ENCODE results near the gene CELF1.
"Not testable (repeated sequence)": the region's sequence is repeated elsewhere in the genome, so short reads cannot be mapped to it uniquely, and the experiment has no call there.

Gene CELF1

DNA sequence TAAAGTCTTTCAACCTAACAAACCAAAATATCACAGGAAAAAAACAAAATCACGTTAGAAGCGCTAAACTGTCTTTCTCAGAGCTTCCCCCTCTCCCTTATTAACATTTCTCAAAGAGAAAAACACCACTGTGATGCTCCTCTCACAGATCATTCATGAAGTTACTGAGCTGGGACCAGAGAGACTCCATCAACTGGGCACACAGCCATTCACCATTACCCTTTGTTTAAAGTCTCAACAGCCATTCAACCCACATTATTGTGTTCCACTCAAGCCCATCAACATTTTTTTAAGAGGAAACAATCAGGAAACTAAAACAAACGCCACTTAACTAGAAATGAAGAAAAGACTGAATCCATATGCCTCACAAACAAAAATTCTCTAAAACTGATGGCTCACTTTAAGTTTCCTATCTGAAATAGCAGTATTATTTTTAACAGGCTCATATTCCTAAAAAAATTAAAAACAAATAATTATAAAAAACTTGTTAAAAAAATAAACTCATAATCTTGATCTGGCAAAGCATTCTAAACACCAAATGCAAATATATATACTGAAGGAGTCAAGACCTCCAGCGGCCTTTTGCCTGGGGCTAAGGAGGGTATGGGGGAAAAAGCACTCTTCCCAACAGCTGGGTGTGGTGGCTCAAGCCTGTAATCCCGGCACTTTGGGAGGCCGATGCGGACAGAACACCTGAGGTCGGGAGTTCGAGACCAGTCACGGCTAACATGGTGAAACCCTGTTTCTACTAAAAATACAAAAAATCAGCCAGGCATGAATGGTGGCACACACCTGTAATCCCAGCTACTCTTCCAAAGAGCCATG lies 14.0 kb downstream of the CELF1 start:
- DNase-seq (ENCODE audit: low spot score): no peak

- DNase-seq (ENCODE audit: low spot score): no peak
These were observed 16.0 kb downstream of the CELF1 start for GRCh38 chr11:47536915-47537314.

DNA sequence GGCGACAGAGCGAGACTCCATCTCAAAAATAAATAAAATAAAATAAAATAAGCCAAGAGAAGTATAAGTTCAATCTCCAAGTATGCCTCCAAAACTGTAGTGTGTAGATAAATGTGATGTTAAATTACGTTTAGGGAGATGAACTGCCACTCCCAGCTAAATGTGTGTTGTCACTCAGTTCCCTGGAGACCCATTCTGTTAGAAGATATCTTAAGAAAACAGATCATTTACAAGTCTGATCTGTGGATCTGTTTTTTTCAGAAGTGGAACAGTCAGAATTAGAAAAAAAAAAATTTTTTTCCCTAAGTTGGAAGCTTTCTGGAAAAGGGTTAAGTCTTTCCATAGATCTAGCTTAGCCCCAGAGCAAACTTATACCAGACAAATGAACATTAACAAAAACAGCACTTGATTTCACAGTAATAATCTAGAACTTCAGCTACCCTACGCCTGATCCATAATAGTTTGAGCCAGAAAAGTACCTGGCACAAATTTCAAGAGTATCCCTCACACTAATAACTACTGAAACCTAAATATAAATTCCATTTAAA lies 18.2 kb downstream of the CELF1 start:
- peak; percentile 47 for DNase-seq (ENCODE audit: low spot score)

DNA sequence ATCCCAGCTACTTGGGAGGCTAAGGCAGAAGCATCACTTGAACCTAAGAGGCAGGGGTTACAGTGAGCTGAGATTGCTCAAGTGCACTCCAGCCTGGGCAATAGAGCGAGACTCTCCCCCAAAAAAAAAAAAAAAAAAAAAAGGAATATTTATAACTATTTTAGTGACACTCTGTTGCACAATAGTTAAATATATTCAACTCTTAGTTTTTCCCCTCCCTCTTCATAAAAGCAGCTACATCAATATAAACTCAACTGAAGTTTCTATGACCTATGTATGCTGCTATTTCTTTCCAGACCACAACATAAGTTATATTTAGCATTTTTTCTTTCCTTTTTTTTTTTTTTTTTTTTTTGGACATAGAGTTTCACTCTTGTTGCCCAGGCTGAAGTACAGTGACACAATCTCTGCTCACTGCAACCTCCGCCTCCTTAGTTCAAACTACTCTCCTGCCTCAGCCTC lies 19.2 kb downstream of the CELF1 start:
- no peak for DNase-seq (ENCODE audit: low spot score)

GRCh38 chr11:47532597-47533213 lies 20.2 kb downstream of the CELF1 start:
- DNase-seq (ENCODE audit: low spot score): no peak

DNA sequence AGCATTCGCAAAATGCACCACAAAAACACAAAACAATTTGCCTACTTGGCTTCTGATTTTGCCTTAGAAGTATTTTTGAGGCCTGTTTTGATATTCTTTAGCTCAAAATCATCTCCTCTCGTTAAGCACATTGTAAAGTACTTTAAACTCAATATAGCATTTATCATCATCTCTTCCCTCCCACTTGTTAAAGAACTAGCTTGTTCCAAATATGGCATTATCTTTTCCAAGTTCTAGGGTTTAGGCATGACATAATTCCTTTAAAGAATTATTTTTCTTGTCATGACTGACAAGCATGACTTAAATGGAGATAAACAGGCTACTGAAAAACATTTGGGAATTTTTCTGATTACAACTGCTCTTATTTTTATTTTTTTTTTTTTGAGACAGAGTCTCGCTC lies 21.3 kb downstream of the CELF1 start:
- no peak for DNase-seq (ENCODE audit: low spot score)

GRCh38 chr11:47530721-47531120 lies 22.2 kb downstream of the CELF1 start:
- DNase-seq (ENCODE audit: low spot score): not testable (repeated sequence)

DNA sequence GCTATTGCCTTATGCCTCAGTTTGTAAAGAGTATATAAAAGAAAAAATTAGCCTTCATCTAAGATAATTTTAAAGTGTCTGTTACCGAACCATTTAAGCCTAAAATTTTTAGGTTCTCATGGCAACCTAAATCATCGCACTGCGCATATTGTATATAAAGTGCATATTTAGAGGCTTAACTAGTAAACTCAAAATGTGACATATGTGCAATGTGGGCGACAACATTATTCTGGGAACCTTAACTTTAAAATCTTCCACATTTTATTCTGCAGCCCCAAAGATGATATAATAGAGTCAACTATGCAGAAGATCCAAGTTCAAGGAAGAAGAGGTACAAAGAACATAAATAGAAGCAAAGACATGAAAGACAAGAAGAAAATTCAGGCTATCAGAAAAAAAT lies 23.0 kb downstream of the CELF1 start:
- no peak for DNase-seq (ENCODE audit: low spot score)

GRCh38 chr11:47527186-47527585 lies 25.7 kb downstream of the CELF1 start:
- no peak for DNase-seq (ENCODE audit: low spot score)

GRCh38 chr11:47526032-47526431 lies 26.9 kb downstream of the CELF1 start:
- DNase-seq (ENCODE audit: low spot score): not testable (repeated sequence)

GRCh38 chr11:47524291-47524874 lies 28.5 kb downstream of the CELF1 start:
- DNase-seq (ENCODE audit: low spot score): no peak

GRCh38 chr11:47523490-47524225 lies 29.3 kb downstream of the CELF1 start:
- DNase-seq (ENCODE audit: low spot score): no peak

DNA sequence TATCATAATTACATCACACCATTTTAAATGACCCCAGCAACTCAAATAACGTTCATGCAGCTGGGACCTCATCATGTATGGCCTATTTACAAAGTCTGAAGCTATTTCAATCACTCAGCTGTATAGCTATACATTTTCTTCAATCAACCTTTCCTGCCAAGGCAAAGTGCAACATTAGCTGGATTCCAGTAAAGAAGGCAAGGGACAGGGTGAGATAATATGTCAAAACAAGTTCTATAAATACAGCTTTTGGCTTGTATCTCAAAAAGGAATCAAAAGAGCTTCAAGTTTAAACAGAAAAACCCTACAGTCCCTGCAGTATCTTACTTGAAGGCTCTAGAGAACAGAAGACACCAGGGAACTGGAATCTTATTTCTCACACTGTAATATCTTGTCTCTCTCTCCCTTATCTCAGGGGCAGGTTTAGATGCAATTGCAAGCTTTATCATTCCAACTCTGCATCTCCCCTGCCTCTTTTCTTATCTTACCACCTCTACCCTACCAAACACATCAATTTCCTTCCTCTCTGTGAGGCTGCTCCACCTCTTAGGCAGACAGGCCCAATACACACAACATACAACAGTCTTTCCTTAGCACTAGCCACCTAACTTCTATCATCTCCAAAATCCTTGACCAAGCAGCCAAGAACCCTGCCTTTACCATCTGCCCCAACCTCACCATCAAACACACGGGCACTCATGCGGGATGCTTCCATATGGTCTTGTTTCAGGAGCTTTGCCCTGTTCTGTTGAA lies 34.5 kb downstream of the CELF1 start:
- no peak for DNase-seq (ENCODE audit: low spot score)

GRCh38 chr11:47516984-47517853 lies 35.7 kb downstream of the CELF1 start:
- no peak for DNase-seq (ENCODE audit: low spot score)

- no peak for DNase-seq (ENCODE audit: low spot score)
These were observed 36.8 kb downstream of the CELF1 start for GRCh38 chr11:47516155-47516554.

DNA sequence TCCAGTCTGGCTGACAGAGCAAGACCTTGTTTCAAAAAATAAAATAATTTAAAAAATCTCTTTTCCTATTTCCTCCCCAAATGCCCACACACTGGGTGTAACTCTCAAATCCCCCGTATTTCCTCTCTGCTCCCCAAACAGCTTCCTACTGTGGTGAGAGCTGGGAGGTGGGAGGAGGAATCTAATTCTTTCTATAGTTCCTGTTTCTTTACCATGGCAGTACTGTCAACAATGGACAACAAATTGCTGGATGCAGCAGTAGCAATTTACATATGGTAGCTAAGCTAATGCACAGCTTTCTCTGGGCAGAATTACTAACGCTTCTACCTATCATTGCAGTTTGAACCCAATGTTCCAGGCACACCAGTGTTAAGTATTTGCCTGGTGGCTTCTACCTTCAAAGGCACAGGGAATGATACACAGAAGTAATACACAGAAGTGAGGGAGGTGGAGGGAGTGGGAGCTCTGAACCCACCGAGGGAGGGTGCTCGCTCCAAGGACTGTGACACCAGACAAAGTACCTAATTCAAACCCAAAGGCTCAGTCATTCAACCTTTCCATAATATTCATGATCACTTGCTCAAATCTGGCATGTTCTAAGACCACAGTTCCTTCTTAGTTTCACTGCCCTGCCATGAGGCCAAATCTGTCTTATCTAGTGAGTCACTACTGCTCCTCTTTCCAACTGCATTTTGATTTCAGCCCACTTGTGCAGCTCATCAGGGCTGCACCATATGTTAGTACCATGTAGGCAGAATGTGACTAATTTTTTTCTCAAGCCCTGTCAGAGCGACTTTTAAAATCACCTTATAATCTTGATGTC lies 37.9 kb downstream of the CELF1 start:
- DNase-seq (ENCODE audit: low spot score): peak; percentile 28

- no peak for DNase-seq (ENCODE audit: low spot score)
These were observed 40.2 kb downstream of the CELF1 start for GRCh38 chr11:47512701-47513100.

DNA sequence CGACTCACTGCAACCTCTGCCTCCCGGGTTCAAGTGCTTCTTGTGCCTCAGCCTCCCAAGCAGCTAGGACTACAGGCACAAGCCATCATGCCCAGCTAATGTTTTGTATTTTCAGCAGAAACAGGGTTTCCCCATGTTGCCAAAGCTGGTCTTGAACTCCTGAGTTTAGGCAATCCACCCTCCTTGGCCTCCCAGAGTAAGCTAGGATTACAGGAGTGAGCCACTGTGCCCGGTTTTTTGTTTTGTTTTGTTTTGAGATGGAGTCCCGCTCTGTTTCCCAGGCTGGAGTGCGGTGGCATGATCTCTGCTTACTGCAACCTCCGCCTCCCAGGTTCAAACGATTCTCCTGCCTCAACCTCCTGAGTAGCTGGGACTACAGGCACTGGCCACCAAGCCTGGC lies 41.0 kb downstream of the CELF1 start:
- DNase-seq (ENCODE audit: low spot score): no peak

DNA sequence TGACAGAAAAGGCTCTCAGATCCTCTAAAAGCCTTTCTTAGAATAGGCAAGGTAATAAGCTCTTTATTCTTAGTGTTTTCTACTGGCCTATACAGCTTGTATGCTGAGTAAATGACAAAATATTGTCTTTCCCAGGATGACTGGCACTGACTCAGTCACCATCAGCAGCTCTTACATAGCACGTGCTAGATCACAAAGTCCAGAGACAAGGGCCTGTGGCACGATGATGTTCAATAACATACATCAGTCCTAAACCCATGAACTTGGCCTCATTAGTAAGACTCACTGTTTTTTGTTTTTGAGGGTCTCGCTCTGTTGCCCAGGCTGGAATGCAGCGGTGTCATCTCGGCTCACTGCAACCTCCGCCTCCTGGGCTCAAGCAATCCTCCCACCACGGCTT lies 42.7 kb downstream of the CELF1 start:
- no peak for DNase-seq (ENCODE audit: low spot score)

Data from hematopoietic multipotent progenitor cell treated with erythropoietin and hydrocortisone succinate and interleukin-3 and kit ligand, for 15 days (in vitro differentiated cells).